WI38 (cell line): ENCODE results near the gene GIMAP7.

Experiments
- H3K4me3 ChIP-seq: 2 replicates; pipeline ENCODE4 v1.5.1; 2011; ENCODE audit warnings: low read depth, mild to moderate bottlenecking, control low read depth, low read length
- CTCF ChIP-seq: IDR thresholded peaks from 2 replicates; pipeline ENCODE4 v1.5.1; 2012; ENCODE audit warnings: low read depth, mild to moderate bottlenecking, control low read depth, low read length

Gene GIMAP7

GRCh38 chr7:150514748-150515222 lies at the start of gene GIMAP7:
GIMAP7 (plus strand) TSS chr7:150514872; CDS start chr7:150519975, 5,103 bp downstream.
- no peak within 1 kb of the TSS for H3K4me3 ChIP-seq
- no peak for TF ChIP-seq CTCF

- no peak overlapping the region for H3K4me3 ChIP-seq
- TF ChIP-seq CTCF: no peak
Measured at GRCh38 chr7:150464962-150465361, 49.7 kb upstream of the GIMAP7 start.

GRCh38 chr7:150465414-150465813 lies 49.3 kb upstream of the GIMAP7 start:
- TF ChIP-seq CTCF: no peak
- H3K4me3 ChIP-seq: no peak overlapping the region

- H3K4me3 ChIP-seq: no peak overlapping the region
- TF ChIP-seq CTCF: no peak
Measured at GRCh38 chr7:150466477-150466876, 48.2 kb upstream of the GIMAP7 start.

- H3K4me3 ChIP-seq: no peak overlapping the region
- no peak for TF ChIP-seq CTCF
Measured at GRCh38 chr7:150468241-150468640, 46.4 kb upstream of the GIMAP7 start.

GRCh38 chr7:150471886-150472285 lies 42.8 kb upstream of the GIMAP7 start:
- no peak for TF ChIP-seq CTCF
- H3K4me3 ChIP-seq: no peak overlapping the region

- H3K4me3 ChIP-seq: no peak overlapping the region
- TF ChIP-seq CTCF: no peak
Measured at GRCh38 chr7:150473902-150474301, 40.8 kb upstream of the GIMAP7 start.
